H4 (cell line): ENCODE data around the gene FAM136A. TPM values are rescaled to one million over a fixed set of nuclear protein-coding genes. Genes with fewer than 3 reads are reported as not detected.
"Not testable (repeated sequence)": the region's sequence is repeated elsewhere in the genome, so short reads cannot be mapped to it uniquely, and the experiment has no call there.

Experiments used
- DNase-seq: peaks from one replicate; pipeline ENCODE4 v3.0.0-alpha.2; 2015; ENCODE audit warnings: low spot score
- total RNA-seq: library from RNA; depleted of rRNA; stranded (reverse); fragments of >200 nt; shearing (Covaris generic); gene quantifications from 2 replicates; pipeline ENCODE4 v1.2.3, GENCODE V29; 2014; rRNA removed

The FAM136A gene
- 50.4 and 60.7 TPM in 2 replicates for total RNA-seq

- peak; percentile 70 for DNase-seq
Observed at GRCh38 chr2:70301344-70302194, at the start of gene FAM136A. Gene FAM136A, minus strand, starts transcription at chr2:70302067. Its CDS starts 56 bp downstream, at chr2:70302011.

GRCh38 chr2:70349921-70350685 lies 48.2 kb upstream of the FAM136A start:
- DNase-seq, result no peak

GRCh38 chr2:70347831-70348230 lies 46.0 kb upstream of the FAM136A start:
- DNase-seq, result no peak

GRCh38 chr2:70344195-70344594 lies 42.3 kb upstream of the FAM136A start:
- DNase-seq, result no peak

- no peak for DNase-seq
Observed at GRCh38 chr2:70341477-70341765, 39.6 kb upstream of the FAM136A start.

- peak; percentile 35 for DNase-seq
Observed at GRCh38 chr2:70340761-70341476, 39.1 kb upstream of the FAM136A start.

- DNase-seq, result no peak
Observed at GRCh38 chr2:70340075-70340474, 38.2 kb upstream of the FAM136A start.

GRCh38 chr2:70336552-70336951 lies 34.7 kb upstream of the FAM136A start:
- no peak for DNase-seq

GRCh38 chr2:70331012-70331411 lies 29.1 kb upstream of the FAM136A start:
- no peak for DNase-seq

GRCh38 chr2:70330476-70330875 lies 28.6 kb upstream of the FAM136A start:
- no peak for DNase-seq

- DNase-seq, result peak; percentile 37
Observed at GRCh38 chr2:70328921-70329561, 27.2 kb upstream of the FAM136A start.

GRCh38 chr2:70325875-70326274 lies 24.0 kb upstream of the FAM136A start:
- DNase-seq, result no peak

GRCh38 chr2:70322518-70322917 lies 20.7 kb upstream of the FAM136A start:
- no peak for DNase-seq

- peak; percentile 19 for DNase-seq
Observed at GRCh38 chr2:70321370-70321769, 19.5 kb upstream of the FAM136A start.

GRCh38 chr2:70314640-70315039 lies 12.8 kb upstream of the FAM136A start:
- DNase-seq, result no peak

- DNase-seq, result no peak
Observed at GRCh38 chr2:70312560-70312959, 10.7 kb upstream of the FAM136A start.

- DNase-seq, result no peak
Observed at GRCh38 chr2:70310899-70311298, 9.0 kb upstream of the FAM136A start.

- no peak for DNase-seq
Observed at GRCh38 chr2:70305531-70305930, 3.7 kb upstream of the FAM136A start.

GRCh38 chr2:70304498-70304897 lies 2.6 kb upstream of the FAM136A start:
- no peak for DNase-seq

- no peak for DNase-seq
Observed at GRCh38 chr2:70303186-70303585, 1.3 kb upstream of the FAM136A start.

GRCh38 chr2:70302195-70302546 lies 304 bp upstream of the FAM136A start:
- DNase-seq, result not testable (repeated sequence)

- DNase-seq, result no peak
Observed at GRCh38 chr2:70300771-70301343, 1.0 kb downstream of the FAM136A start.
